Small intestine (tissue), 16 donors: ENCODE data around the gene CEMIP. TPM values are rescaled to one million over a fixed set of nuclear protein-coding genes. Genes with fewer than 3 reads are reported as not detected.
A peak's percentile ranks its signal among the peaks of the same experiment; 100 is the strongest.

Experiments
- DNase-seq, 2 donors: peaks; one replicate each; pipeline versions ENCODE4 v3.0.0 to v3.0.0-alpha.2; 2013
- FAIRE-seq: peaks from 2 replicates; lab custom pipeline; 2012; peaks lifted over from hg19 to GRCh38; lab: Jason Lieb, UNC
- H3K27ac ChIP-seq, 3 donors: one replicate each; pipeline ENCODE4 v1.5.1; 2013; ENCODE audit warnings: low read length in 2 of 3, mild to moderate bottlenecking in 2 of 3, control low read depth in 1 of 3, inconsistent platforms in 1 of 3, low read depth in 1 of 3, moderate library complexity in 1 of 3
- H3K27me3 ChIP-seq, 3 donors: one replicate each; pipeline ENCODE4 v1.6.1; 2013; ENCODE audit warnings: low read length in 3 of 3, inconsistent platforms in 1 of 3; ENCODE audit not compliant: control insufficient read depth in 3 of 3, insufficient read depth in 3 of 3
- H3K36me3 ChIP-seq, 3 donors: one replicate each; pipeline ENCODE4 v1.6.1; 2013; ENCODE audit warnings: low read length in 3 of 3, inconsistent platforms in 1 of 3, low read depth in 1 of 3, mild to moderate bottlenecking in 1 of 3, moderate library complexity in 1 of 3; ENCODE audit not compliant: control insufficient read depth in 3 of 3, insufficient read depth in 2 of 3
- H3K4me1 ChIP-seq, 3 donors: one replicate each; pipeline ENCODE4 v1.6.1; 2013; ENCODE audit warnings: low read length in 2 of 3, inconsistent platforms in 1 of 3, low read depth in 1 of 3, mild to moderate bottlenecking in 1 of 3, moderate library complexity in 1 of 3; ENCODE audit not compliant: control insufficient read depth in 3 of 3, insufficient read depth in 2 of 3
- H3K4me3 ChIP-seq, 3 donors: one replicate each; pipeline ENCODE4 v1.5.1; 2013; ENCODE audit warnings: low read length in 3 of 3, control low read depth in 1 of 3, inconsistent platforms in 1 of 3, low read depth in 1 of 3, mild to moderate bottlenecking in 1 of 3, moderate library complexity in 1 of 3
- H3K9me3 ChIP-seq, 2 donors: one replicate each; pipeline ENCODE4 v1.6.1; 2013; ENCODE audit warnings: low read depth in 1 of 2, low read length in 1 of 2; ENCODE audit not compliant: control insufficient read depth in 2 of 2, insufficient read depth in 1 of 2
- whole genome bisulfite sequencing, 3 donors: extraction: QIAGEN DNeasy Blood & Tissue Kit; methylation state at CpG; one replicate each; pipeline ENCODE4 v1.1.7; 2013; 5-methylcytosine and 5-hydroxymethylcytosine counted together
- long read RNA-seq, 10 donors: transcript quantifications; one replicate each; lab custom pipeline, GENCODE V29; 2026
- polyA plus RNA-seq, 4 donors: library from polyadenylated mRNA; stranded (reverse) in 3 of 4; unstranded in 1 of 4; fragments of 200-250 nt in 3 of 4; fragments of 120-200 nt in 1 of 4; gene quantifications; one replicate each; pipeline versions ENCODE4 v1.2.1 to v1.2.3, GENCODE V29; 2013
- donor health status: healthy with polysubstance abuse.
- donor health status: control.
- donor health status: control.
- donor health status: Bipolar disorder and iron deficiency.
- donor health status: healthy.

The CEMIP gene
- 1 to 10 TPM in 1 of 4 donors, under 1 TPM in 3; 0.27 to 1.4 (median 0.93) TPM for polyA plus RNA-seq
- long read RNA-seq, donor 1: 0 reads
- long read RNA-seq, donor 2: 0 reads
- long read RNA-seq, donor 3: 0 reads
- long read RNA-seq, donor 4: 0 reads
- long read RNA-seq, donor 5: 0 reads
- long read RNA-seq, donor 6: 0 reads
- long read RNA-seq, donor 7: 0 reads
- long read RNA-seq, donor 8: 0 reads
- long read RNA-seq, donor 9: 0 reads
- long read RNA-seq, donor 10, partial matches to known transcripts: 0 of 117 reads
- long read RNA-seq, donor 10, other reads (novel, unspliced or antisense): 117 of 117 reads

DNA sequence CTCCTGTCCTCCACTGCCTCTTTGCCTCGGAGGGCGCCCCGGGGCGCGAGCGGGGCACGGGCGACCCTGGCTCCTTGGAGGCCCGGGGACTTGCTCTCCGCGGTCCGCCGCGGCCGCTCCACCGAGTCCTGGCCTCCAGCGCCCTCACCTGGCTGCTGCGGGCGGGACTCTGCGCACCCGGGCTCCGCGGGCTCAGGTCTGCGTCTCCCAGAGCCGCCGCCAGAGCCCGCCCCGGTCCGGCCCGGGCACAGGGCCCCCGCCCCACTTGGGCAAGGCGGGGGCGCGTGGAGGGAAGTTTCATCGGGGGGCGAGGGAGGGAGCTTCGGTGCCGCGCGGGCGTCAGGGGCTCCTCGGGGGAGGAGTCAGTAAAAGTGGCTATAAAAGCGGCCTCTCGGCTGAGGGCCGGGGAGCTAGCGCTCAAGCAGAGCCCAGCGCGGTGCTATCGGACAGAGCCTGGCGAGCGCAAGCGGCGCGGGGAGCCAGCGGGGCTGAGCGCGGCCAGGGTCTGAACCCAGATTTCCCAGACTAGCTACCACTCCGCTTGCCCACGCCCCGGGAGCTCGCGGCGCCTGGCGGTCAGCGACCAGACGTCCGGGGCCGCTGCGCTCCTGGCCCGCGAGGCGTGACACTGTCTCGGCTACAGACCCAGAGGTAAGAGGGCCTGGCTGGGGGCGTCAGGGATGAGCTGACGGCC, at the start of gene CEMIP:
CEMIP (plus strand) TSS at position 407 of the 694 bp plus-strand sequence. CDS start 94,510 bp downstream, outside the sequence.
- Histone ChIP-seq H3K27me3 (peaks cover 11 to 33% (median 17%) of the 10 kb centered on the region in 3 donors), H3K9me3 (no peaks in the 10 kb centered on the region), H3K27ac (no peak within 1 kb of the TSS), H3K36me3 (no peaks in the 10 kb centered on the region), H3K4me1 (peaks cover 2 to 13% (median 3%) of the 10 kb centered on the region in 3 donors), H3K4me3 (peak within 1 kb of the TSS in 2 of 3 donors; percentile 25 to 49)
- 2 to 3% (median 2%) methylated on average over 63 to 75 of the region's 75 CpGs for WGBS, 3 donors
- FAIRE-seq (no peak), DNase-seq (peak; percentile 64 to 89)

DNA sequence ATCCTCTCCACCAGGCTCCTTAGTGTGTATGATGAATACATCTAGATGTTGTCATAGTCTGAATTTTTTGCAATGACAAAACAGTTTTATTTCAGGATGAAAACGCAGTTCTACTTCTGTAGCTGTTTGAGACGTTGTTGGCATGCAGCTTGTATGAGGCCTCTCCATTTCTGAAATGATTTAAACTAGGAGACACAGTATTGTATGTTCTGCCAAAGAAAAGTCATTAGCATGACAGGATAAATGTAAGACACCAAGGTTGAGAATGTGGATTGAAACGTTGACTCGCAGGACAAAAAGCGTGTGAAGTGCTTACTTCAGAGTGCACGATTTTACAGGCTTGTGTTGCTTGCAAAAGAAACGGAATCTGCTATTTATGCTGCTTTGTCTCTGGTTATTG, 48.8 kb upstream of the CEMIP start:
- FAIRE-seq: no peak
- 84 to 89% (median 88%) methylated on average over 7 of the region's 7 CpGs for WGBS, 3 donors

GRCh38 chr15:80730926-80731325, 48.2 kb upstream of the CEMIP start:
- Histone ChIP-seq H3K4me3 (no peak overlapping the region), H3K9me3 (no peaks in the 10 kb centered on the region), H3K4me1 (peaks cover 0 to 7% (median 0%) of the 10 kb centered on the region in 3 donors), H3K27ac (no peak overlapping the region), H3K27me3 (no peaks in the 10 kb centered on the region), H3K36me3 (peaks cover 0 to 19% (median 0%) of the 10 kb centered on the region in 3 donors)
- no peak for DNase-seq
- 67 to 88% (median 72%) methylated on average over 6 of the region's 6 CpGs for WGBS, 3 donors
- no peak for FAIRE-seq

More for the DNA sequence above, 48.8 kb upstream of the CEMIP start:
- Histone ChIP-seq H3K27ac (no peak overlapping the region), H3K27me3 (no peaks in the 10 kb centered on the region), H3K36me3 (peaks cover 0 to 23% (median 0%) of the 10 kb centered on the region in 3 donors), H3K4me1 (peaks cover 0 to 7% (median 0%) of the 10 kb centered on the region in 3 donors), H3K4me3 (no peak overlapping the region), H3K9me3 (no peaks in the 10 kb centered on the region)
- DNase-seq: no peak

DNA sequence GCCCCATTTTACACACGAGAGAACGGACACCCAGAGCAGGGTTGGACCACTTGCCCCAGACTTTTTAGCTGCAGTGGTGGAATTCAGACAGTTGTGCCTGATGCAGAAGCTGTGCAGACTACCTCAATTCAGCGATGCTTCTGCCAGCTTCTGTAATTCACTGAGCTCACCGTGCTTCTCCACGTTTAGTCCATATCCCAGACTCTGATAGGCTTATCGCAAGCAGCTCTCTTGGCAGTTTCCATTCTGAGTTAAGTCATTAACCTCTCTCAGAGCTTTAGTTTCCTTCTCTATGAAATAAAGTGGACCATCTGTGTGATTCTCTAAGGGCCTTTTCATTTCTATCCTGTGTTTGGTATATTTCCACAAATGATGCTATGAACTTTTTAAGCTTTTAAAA, 47.0 kb upstream of the CEMIP start:
- 71 to 75% (median 73%) methylated on average over 6 of the region's 6 CpGs for WGBS, 3 donors
- Histone ChIP-seq H3K27me3 (no peaks in the 10 kb centered on the region), H3K4me1 (peaks cover 0 to 13% (median 0%) of the 10 kb centered on the region in 3 donors), H3K27ac (no peak overlapping the region), H3K9me3 (peaks cover 0 to 3% of the 10 kb centered on the region in 2 donors), H3K36me3 (peaks cover 0 to 21% (median 0%) of the 10 kb centered on the region in 3 donors), H3K4me3 (no peak overlapping the region)
- no peak for DNase-seq
- no peak for FAIRE-seq

DNA sequence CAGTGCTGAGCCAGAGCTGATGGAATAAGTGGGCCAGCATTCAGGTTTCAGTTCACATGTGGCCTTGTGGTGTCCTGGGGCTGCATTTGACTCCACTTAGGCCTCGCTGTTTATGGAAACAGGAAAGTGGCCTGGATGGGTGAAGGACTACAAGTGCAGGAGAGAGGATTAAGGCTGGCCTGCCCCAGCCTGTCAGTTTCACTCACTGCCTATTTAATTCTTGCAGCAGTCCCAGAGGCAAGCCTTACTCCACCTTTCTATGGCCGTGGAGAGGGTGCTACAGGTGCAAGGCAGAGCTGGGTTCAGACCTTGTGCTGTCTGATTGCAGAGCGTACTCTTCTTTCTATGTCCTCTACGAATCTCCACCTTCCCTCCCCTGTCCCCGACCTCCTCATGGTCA, 46.4 kb upstream of the CEMIP start:
- Histone ChIP-seq H3K4me1 (peaks cover 0 to 13% (median 0%) of the 10 kb centered on the region in 3 donors), H3K4me3 (no peak overlapping the region), H3K9me3 (peaks cover 0 to 3% of the 10 kb centered on the region in 2 donors), H3K27me3 (no peaks in the 10 kb centered on the region), H3K27ac (no peak overlapping the region), H3K36me3 (peaks cover 0 to 18% (median 0%) of the 10 kb centered on the region in 3 donors)
- DNase-seq: no peak
- WGBS, 3 donors: 75 to 86% (median 85%) methylated on average over 5 of the region's 5 CpGs
- FAIRE-seq: no peak

DNA sequence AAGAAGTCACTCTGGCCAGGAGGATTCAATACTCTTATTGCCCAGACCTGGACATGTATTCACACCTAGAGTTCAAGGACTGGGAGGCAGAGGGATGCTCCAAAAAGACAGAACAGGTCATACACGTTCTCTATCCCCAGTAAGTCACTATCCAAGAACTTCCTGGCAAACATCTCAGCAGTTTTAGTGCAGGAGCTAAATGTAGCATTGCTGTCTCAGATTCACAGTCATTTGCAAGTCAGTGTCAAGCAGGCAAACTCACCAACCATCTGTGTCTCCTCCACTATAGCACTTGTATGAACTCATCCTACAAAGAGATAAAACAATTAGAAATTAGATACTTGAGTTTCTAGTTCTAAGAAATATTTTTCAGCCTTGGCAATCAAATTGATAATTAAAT, 45.7 kb upstream of the CEMIP start:
- H3K4me1 ChIP-seq: peaks cover 0 to 13% (median 0%) of the 10 kb centered on the region in 3 donors
- FAIRE-seq: no peak
- peaks cover 0 to 8% of the 10 kb centered on the region in 2 donors for H3K9me3 ChIP-seq
- WGBS, 3 donors: 48 to 57% (median 48%) methylated on average over 1 of the region's 1 CpG
- no peak overlapping the region for H3K4me3 ChIP-seq
- H3K27ac ChIP-seq: no peak overlapping the region
- peaks cover 0 to 17% (median 0%) of the 10 kb centered on the region in 3 donors for H3K36me3 ChIP-seq
- H3K27me3 ChIP-seq: no peaks in the 10 kb centered on the region
- no peak for DNase-seq

DNA sequence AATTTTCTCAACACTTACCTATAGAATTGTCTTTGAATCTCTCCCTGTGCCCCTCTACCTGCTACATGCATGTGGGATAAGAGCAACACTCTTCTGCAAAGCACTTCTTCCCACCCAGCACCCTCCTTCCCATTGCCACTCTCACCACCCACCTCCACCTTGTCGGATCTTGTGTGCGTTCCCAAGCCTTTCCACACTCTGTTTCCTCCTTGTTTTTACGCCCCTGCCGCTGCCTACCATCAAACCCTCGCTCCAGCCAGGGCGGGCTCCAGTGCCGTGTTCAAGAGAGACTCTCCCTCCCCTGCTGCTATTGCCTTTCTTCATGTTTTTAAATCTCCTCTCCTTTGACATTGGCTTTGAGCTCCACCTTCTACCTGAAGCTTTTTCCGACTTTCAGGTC, 43.8 kb upstream of the CEMIP start:
- H3K4me3 ChIP-seq: no peak overlapping the region
- peaks cover 0 to 13% (median 0%) of the 10 kb centered on the region in 3 donors for H3K4me1 ChIP-seq
- DNase-seq (no peak), FAIRE-seq (no peak)
- peaks cover 0 to 15% (median 0%) of the 10 kb centered on the region in 3 donors for H3K36me3 ChIP-seq
- WGBS, 3 donors: 91 to 96% (median 95%) methylated on average over 8 of the region's 8 CpGs
- H3K27me3 ChIP-seq: no peaks in the 10 kb centered on the region
- H3K27ac ChIP-seq: no peak overlapping the region
- H3K9me3 ChIP-seq: peaks cover 0 to 14% of the 10 kb centered on the region in 2 donors

- peaks cover 0 to 15% (median 0%) of the 10 kb centered on the region in 3 donors for H3K36me3 ChIP-seq
- peak overlapping the region in 1 of 3 donors; percentile 32 for H3K27ac ChIP-seq
- FAIRE-seq (no peak), DNase-seq (peak; percentile 27 to 38)
- H3K4me3 ChIP-seq: no peak overlapping the region
- H3K9me3 ChIP-seq: peaks cover 0 to 14% of the 10 kb centered on the region in 2 donors
- peaks cover 0 to 13% (median 0%) of the 10 kb centered on the region in 3 donors for H3K4me1 ChIP-seq
- no peaks in the 10 kb centered on the region for H3K27me3 ChIP-seq
- WGBS, 3 donors: 51 to 58% (median 53%) methylated on average over 4 of the region's 4 CpGs
Measured at GRCh38 chr15:80736560-80736959, 42.6 kb upstream of the CEMIP start.
